HG03045 (cell line): ENCODE results near the gene SARDH.

Experiments
- ATAC-seq: cut with Tn5 transposase; IDR thresholded peaks from one replicate; pipeline ENCODE4 v1.9.1; 2021; ENCODE audit warnings: mild to moderate bottlenecking, moderate library complexity; ENCODE audit not compliant: unreplicated experiment

SARDH gene

DNA sequence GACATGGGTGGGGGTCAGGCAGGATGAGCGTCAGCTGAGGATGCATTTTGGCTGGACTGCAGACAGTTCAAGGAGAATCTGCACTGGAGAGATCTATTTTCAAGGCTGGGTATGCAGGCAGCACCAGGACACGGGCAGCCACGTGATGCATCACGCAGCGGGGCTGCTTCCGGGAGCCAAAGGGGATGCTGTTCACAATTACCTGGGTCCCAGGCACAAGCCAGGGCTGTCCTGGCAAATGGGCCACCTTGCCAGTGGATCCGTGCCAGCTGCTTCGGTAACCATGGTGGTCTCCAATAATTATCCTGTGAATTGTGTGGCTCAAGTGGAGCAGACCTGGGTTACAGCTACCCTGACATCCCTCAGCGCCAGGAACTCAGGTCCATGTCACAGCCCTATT lies 84.5 kb downstream of the SARDH start:
- no peak for ATAC-seq

DNA sequence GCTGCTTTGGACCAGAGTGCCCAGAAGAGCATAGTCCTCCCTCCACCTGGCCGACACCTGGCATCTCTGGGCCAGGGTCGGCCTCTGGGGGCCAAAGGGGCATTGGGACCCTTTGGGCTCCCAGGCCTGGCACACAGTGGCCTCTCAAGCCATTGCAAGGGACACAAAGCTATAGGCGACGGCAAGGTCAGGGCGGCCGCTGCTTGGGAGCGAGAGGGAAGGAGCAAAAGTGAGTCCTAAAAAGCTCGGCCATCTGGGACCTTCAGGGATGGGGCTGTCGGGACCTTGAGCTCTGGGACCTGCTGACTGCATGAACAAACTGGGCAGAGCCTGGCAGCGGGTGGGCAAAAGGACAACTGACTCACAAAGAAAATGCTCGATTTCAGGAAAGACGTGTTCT lies 88.1 kb downstream of the SARDH start:
- ATAC-seq, result no peak

DNA sequence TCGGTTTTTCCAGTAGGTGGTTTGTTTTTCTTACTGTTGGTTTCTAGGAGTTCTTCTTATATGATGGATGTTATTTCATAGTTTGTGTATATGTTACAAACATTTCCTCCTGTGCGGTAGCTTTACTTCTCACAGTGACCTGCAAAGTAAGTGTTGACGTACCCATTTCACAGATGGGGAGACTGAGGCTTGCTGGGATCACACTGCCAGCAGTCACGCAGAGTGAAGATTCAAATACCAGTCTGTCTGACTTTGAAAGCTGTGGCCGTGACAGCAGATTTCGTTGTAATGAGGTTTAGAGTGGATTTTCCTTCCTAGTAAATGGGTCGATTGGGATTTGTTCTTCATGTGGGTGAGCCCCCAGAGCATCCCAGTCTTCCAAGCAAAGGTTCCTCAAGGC lies 89.0 kb downstream of the SARDH start:
- no peak for ATAC-seq

DNA sequence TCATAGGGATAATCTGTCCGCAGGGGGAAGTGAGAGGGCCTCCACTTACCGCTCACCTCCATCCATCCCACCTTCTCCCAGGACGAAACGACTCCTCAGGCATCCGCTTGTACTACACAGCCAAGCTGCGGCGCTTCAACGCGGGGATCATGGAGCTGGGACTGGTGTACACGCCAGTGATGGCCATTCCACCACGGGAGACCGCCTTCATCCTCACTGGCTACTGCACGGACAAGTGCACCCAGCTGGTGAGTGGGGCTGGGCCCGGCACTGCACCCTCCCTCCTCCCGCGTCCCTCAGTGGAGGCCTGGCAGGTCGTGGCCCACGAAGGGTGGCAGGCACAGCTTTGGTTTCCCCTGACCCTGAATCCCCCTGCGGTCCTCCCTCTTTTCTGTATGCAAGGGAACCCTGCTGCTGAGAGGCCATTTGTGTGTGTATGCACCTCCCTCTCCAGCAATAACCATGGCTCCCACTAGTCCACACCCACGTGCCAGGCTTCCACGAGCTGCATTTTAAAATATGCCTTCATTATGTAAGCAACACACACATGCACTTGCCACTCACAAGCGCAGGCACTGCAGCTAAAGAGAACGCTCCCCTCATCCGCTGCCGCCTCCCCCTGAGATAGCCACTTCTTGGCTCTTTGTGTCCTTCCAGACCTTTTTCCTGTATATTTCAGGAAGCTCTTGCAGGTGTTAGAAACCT lies 90.2 kb downstream of the SARDH start:
- no peak for ATAC-seq

DNA sequence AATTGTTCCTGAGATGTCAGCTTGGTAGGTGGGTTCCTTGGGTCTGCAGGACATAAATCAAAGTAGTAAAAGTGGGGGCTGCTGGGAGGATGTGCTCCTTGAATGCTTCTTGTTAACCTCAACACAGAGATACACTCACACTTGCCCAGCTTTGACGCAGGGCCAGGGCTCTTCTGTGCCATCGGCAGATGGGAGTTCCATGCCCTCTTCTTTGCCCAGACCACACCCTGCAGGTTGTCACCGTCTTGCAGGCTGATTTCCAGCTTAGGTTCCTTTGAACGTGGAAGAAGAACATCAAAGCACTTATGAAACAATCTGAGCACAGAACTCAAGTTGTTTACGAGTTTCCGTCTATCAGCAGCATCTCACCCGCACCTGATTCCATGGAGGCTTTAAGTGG lies 91.0 kb downstream of the SARDH start:
- ATAC-seq, result no peak

DNA sequence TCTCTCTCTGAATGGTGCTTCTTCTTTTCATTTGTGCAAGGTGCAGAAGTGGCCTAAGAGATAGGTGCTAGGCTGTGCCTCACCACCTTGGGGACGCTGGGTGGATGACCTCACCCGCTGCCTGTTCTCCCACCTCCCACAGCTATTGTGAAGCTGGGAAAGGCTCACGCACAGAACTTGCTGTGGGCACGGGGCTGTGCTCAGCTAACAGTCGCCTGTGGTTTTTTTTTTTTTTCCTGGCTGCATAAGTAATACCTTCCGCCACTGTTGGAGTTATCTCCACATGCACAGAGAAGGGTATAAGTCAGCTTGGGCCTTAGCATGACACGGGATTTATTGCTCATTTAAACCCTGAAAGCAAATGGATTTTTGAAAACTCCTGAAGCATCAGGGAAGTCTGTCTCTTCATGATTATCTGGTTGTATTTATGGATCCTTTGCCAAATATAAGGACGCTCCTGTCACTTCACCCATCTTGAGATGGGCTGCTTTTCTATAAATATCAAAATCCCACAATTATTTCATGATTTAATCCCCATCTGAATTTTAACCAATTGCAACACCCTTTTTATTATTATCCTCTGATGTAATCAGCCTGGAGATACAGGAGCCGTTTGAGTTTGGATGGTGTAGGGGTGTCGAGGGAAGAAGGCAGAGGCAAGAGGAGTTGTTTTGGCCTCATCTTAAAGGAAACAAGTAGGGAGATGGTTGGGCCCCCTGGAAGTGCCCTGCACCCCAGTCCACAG lies 93.0 kb downstream of the SARDH start:
- no peak for ATAC-seq

DNA sequence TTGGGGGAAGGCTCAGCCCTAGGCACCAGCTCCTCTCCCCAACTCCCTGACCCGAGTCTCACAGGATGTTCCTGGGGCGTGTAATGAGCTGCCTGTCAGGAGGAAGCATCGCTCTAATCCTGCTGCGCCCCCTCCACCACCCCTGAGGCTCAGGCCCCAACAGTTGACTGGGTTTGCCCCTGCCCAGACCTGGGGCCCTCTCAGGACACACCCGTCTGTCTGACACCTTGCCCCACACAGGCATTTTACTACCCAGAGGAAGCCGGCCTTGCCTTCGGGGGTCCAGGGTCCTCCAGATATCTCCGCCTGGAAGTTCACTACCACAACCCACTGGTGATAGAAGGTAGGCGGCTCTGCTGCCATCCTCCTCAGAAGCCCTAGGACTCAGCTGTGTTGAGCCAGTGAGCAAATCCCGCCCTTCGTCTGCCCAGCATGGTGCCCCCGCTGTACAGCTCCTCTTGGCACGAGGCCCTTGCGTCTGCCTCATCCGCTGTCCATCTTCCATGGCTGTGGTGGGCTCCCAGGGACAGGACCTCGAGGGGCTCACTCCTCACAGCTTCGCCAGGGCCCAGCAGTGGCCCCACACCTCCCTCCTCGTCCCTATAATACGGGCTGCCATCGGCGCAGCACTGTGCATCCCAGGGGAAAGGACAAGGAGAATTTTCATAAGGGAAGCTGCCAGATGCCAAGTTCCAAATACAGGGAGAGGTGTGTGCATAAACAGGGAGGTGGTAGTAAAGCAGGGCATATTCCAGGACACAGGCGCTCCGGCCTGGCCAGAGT lies 94.0 kb downstream of the SARDH start:
- no peak for ATAC-seq

DNA sequence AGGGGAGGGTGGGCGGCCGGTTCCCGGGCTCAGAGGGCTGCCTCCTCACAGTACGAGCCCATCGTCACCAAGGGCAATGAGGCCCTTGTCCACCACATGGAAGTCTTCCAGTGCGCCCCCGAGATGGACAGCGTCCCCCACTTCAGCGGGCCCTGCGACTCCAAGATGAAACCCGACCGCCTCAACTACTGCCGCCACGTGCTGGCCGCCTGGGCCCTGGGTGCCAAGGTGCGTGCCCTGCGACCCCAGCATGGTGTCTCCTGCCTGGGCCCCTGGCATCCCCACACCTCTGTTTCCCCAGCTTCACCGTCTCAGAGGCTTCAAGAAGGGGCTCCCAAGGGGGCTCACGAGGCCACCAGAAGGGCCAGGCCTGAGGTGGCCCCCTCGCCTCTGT lies 94.8 kb downstream of the SARDH start:
- no peak for ATAC-seq

DNA sequence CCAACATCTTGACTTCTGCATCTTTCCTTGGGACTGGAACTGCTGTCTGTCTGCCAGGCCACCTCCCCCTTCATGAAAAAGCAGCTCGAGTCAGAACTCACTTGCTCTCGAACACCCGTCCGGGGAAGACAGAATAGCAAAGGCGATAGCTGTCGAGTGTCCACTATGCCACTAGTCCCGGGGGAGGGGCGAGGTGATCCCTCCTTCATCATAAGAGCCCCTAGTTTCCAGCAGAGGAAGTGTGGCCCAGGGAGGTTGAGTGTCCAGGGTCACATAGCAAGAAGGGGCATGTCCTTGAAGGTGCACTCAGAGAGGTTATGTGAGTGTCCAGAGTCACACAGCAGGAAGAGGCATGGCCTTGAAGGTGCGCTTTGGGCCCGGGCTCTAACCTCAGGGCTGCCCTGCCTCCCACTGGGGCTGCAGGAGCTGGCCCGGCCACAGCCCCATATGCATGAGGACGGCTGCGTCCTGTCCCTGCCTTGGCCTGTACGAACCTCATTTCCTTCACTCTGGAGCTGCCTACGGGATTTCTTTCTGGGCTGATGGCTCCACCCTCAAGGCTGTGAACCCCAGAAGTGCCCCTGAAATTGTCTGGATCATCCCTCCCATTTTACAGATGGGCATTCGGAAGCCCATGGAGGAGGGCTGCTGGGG lies 95.3 kb downstream of the SARDH start:
- no peak for ATAC-seq

DNA sequence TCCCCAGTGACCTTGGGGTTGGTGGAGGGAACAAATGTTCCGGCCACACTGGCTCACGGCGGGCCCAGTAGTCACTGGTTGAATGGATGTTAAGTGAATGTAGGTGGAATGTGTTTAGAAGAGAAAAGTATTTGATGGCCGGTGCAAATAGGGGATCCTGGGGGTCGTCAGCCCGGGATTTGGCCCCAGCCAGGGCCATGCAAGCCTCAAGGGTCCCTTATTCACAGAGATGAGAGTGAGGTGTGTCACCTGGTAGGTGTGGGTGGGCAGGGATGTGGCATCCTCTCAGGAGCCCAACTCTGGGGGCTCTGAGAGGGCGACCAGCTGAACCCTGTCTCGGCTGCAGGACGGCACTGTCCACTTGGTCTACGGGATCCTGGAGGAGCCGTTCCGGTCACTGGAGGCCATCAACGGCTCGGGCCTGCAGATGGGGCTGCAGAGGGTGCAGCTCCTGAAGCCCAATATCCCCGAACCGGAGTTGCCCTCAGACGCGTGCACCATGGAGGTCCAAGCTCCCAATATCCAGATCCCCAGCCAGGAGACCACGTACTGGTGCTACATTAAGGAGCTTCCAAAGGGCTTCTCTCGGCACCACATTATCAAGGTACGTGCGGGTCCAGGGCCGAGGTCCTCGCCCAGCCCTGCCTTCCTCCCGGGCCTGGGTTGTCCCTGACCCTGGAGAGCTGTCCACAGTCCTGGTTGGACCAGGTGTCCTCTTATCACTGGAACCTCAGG lies 96.1 kb downstream of the SARDH start:
- no peak for ATAC-seq

DNA sequence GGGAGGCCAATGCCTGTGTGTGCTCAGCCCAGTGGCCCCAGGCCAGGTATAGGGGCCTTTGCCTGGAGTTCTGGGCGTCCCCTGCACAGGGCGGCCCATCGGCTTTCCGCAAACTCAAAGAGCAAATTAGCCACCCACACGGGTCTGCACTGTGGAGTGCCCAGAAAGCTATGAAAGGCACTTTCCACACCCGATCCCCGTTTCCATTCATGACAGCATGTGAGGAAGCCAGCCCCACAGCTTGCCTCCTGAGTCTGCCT lies 96.8 kb downstream of the SARDH start:
- ATAC-seq, result no peak

DNA sequence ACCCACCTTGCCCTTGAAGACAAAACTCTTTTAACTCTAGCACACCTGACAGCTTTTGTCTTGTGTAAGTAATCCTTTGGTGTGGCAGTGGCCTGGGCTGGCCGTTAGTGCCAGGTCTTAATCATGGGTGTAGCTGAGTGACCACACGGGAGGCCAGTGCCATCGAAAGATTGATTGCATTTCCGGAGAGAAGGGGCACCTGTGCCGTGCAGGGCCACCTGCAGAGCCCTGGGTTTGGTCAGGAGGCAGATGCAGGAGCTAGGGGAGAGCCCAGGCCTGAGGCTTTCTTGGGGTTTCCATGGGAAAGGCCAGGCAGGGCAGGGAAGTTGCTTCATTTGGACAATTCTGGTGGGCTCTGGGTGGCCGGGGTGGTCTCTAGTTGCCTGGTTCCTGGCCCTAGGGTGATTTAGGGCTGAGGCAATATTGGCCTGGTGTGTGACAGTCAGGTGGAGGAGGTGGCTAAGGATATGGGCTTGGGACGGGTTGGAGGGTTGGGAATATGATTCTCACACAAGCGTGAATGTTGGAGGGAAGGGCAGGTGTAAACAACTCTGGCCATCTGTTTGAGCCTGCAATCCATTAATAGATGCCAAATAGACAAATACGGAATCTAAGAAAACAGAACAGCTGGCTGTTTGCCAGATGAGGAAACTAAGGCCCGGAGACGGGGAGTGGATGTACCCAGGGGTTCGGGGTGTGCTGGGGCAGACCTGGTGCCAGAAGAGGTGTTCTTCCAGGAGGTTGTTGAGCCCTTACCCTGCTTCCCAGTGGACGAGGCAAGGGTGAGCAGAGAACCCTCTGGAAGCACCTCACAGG lies 97.4 kb downstream of the SARDH start:
- no peak for ATAC-seq

DNA sequence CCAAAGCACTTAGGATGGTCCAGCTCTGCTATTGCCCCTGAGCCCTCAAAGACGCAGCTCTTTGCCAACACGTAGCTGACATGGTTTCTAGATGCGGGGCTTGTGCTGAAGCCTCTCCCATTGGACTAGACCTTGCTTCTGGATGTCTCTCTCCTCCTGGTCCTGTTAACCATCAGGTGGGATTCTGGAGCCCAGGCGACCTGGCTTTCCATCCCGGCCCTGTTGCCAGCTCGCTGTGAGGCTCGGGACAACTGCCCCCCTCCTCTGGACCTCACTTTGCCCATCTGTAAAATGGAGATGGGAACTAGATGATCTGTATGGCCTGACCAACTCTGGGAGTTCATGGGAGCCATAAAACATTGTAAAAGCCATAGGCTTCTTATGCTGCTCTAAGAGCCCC lies 98.0 kb downstream of the SARDH start:
- ATAC-seq, result no peak

DNA sequence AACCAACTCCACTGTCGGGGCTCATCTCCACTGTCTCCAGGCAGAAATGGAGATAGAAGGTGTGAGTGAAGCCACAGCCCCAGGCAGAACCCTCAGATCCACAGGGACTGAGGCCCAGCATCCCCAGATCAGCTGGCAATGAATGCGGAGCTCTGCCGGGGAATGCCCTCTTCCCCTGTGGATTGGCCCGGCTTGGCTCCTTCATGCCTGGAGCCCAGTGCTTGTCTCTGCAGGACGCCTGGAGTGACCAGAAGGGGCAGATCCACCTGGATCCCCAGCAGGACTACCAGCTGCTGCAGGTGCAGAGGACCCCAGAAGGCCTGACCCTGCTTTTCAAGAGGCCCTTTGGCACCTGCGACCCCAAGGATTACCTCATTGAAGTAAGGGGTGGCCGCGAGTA lies 98.5 kb downstream of the SARDH start:
- ATAC-seq, result no peak

DNA sequence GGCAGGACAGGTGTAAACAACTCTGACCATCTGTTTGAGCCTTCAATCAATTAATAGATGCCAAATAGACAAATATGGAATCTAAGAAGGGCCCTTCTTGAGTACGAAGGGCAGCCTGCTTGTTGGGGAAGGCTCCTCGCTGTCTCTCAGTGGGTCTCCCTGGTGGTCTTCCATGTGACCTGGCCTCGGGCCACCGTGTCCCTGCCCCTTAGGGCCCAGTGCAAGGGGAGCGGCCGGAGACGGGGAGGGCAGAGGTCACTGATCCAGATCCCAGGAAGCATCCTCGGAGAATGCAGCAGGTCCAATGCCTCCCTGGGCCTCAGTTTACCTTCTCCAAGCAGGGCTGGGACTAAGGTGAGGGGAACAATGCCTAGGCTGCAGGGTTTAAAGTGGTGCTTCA lies 99.4 kb downstream of the SARDH start:
- no peak for ATAC-seq

DNA sequence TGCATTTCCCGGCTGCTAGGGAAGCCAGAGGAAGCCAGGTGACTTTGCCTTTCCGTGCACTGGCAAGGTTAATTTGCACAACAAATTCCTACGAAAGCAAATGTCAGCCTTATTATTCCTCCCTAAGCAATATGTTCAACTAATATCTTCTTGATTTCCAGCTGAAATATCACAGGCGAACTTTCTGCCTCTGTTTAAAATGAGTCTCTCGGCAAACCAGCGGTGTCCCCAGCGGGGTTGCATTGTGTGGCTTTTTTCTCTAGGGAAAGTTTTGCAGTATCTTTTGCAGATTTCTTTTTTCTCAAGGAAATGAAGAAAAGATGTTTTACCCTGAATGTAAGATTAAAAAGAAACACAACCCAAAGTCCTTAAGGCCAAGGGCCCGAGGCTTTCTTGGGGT lies 100.1 kb downstream of the SARDH start:
- ATAC-seq, result no peak

DNA sequence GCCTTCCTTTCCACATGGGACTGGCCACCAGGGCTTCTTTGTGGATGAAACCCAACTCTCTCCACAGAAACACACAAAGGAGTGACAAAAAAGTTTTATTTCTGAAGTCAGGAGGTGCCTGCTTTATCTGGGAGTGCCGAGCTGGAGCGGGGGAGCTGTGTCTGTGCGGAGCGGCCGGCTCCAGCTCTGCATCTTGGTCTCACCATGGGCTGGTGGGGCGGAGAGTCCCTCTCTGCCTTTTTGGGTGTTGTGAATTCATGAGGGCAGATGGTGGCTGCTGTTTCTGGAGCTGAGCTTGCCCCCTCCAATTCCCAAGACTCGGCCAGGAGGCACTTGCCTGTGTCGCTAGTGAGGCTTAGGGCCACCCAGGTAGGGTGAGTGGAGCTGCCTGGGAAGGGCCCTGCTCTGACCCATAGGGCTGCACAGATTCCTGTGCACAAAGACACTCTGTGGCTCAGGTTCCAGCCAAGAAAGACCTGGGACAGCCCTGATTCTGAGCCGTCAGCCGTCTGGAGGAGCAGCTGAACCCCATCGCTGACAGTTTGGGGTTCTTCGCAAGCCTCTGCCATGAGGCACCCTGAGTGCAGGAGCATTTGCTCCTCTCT lies 100.6 kb downstream of the SARDH start:
- ATAC-seq, result no peak

DNA sequence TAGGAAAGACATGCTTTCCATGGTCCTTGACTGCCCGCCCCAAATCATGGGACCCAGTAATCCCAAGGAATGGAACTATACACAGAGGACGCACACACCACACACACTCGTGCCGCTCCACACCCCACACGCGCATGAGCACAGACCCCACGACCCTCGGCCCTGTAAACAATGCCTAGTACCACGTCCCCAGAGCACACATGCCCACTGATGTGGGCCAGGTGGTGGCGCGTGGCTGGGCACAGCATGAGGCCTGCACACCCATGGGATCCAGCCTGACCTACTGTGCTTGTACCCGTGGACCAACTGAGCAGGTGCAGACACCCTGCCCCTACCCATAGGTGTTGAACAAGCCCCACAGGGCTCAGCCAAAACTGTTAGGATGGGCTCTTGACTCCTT lies 101.2 kb downstream of the SARDH start:
- no peak for ATAC-seq

DNA sequence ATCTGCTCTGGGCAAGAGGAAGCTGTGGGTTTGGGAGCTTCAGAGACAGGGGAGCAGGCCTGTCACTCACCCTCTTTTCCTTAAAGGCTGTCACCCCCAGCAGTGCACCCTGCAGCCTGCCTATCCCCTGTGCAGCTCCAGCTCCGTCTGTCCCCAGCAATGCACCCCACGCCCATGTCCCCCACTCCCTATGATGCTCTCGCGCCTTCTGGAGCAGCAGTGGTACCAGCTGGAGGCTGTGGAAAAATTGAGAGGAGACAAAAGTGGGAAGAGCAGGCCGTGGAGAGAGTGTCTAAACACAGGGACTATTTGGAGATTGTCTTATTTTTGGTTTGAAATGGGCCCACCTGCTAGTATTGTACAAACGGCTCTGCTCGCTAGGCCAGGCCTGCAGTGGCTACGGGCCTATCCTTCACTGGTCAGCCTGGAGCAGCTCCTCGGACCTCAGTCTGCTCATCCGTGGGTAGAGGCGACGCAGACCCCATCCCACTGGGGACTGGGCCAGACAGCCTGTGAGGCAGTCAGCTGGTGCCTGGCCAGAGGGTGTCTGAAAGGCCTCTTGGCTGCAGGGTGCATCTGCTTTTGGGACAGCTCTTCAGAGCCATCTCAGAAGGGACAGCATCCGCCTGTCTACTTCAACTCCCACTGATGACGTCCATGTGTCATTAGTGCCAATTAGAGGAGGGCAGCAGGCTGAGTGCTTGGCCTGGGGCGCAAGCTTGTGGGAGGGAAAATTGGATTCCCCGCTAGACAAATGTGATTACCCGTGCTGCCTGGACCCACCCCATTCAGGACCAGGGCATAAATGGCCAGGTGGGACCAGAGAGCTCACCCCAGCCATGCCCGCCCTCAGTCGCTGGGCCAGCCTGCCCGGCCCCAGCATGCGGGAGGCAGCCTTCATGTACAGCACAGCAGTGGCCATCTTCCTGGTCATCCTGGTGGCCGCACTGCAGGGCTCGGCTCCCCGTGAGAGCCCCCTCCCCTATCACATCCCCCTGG lies 102.3 kb downstream of the SARDH start, which contains the start of gene DBH:
DBH (plus strand) TSS at position 831 of the 999 bp plus-strand sequence; CDS start at position 840, 9 bp downstream.
- no peak for ATAC-seq
